ENCODE measurements around the gene ADARB1.

The ADARB1 gene

DNA sequence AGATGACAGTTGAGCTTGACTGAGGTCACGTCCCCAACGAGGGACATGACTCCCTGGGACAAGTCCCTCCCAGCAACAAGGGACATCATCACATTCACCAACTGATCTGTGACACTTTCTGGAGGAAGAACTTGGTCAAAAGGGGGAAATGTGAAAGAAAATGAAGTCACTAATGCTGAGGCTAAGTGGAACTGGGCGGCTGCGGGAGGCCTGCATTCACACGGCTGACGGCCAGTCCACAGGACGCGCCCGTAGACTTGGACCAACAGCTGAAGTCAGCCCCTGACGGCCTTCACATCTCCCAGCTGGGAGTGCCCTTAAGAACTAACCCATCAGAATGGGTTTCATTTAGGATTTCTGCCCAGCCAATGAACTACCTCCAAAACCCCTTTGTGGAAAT is 186.7 kb downstream of the ADARB1 start:
- DNase-seq (ENCODE audit: low spot score) = peak; percentile 52
- no peak overlapping the region for H3K27ac ChIP-seq
- no peak overlapping the region for H3K4me3 ChIP-seq
- TF ChIP-seq, protein P1, sequence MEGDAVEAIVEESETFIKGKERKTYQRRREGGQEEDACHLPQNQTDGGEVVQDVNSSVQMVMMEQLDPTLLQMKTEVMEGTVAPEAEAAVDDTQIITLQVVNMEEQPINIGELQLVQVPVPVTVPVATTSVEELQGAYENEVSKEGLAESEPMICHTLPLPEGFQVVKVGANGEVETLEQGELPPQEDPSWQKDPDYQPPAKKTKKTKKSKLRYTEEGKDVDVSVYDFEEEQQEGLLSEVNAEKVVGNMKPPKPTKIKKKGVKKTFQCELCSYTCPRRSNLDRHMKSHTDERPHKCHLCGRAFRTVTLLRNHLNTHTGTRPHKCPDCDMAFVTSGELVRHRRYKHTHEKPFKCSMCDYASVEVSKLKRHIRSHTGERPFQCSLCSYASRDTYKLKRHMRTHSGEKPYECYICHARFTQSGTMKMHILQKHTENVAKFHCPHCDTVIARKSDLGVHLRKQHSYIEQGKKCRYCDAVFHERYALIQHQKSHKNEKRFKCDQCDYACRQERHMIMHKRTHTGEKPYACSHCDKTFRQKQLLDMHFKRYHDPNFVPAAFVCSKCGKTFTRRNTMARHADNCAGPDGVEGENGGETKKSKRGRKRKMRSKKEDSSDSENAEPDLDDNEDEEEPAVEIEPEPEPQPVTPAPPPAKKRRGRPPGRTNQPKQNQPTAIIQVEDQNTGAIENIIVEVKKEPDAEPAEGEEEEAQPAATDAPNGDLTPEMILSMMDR (IDR thresholded peaks at IDR 0.05) = no peak

DNA sequence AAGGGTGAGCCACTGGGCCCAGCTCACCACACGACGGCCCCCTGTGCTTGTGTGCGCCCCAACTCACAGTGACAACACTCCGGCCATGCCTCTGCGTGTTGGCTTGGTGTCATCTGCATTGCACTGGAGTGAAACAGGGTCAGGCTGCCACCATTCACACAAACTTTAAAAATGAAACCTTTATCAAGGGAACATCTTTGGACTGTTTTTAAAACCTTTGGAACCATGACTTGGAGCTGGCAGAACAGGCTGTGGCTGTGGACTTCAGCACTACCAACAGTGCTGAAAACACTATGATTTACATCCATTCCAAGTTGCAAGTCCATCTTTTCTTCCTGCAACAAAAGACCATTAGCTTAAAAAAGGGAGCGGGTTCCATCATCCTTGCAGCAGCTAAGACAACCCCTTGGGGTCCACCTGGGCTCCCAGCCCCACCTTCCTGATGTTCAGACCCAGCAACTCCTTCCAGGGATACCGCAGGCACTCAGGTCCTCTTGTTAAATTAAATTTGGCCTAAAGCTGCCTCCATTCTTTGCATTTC is 187.7 kb downstream of the ADARB1 start:
- TF ChIP-seq, protein P1 (IDR thresholded peaks at IDR 0.05) = no peak
- DNase-seq (ENCODE audit: low spot score) = no peak
- Histone ChIP-seq H3K27ac (no peak overlapping the region), H3K4me3 (no peak overlapping the region)

DNA sequence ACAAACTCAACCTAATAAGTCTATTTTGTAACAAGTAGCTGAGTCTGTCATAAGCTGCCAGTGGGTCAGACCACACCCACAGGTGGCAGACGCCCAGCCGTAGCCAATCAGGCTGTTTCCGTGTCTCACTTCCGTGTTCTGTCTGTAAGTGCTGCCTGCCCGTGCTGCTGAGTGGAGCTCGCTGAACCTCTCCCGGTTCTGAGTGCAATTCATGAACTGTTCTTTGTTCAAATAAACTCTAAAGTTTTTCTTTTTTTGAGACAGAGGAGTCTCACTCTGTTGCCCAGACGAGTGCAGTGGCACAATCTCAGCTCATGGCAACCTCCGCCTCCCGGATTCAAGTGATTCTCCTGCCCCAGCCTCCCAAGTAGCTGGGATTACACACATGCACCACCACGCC is 188.2 kb downstream of the ADARB1 start:
- no peak overlapping the region for H3K4me3 ChIP-seq
- no peak overlapping the region for H3K27ac ChIP-seq
- peak; percentile 50 for DNase-seq (ENCODE audit: low spot score)
- TF ChIP-seq, protein P1 (IDR thresholded peaks at IDR 0.05) = no peak

DNA sequence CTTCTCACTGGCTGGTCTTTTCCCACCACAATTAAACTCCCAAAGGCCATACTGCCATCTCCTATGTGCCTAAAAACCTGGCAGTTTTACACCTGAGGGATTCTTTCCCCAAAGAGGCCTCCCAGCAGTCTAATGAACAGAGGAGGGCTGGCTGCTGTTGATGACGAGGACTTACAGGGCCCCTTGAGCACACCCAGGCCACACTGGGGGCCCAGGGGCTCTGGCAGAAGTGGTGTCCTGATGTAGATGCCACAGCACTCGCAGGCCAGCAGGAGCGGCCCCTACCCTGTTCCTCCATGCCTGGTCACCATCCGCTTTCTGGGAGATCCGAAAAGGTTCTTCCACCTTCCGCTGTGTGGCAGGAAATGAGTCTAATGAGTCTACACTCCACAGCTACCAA is 189.2 kb downstream of the ADARB1 start:
- TF ChIP-seq, protein P1 (IDR thresholded peaks at IDR 0.05) = no peak
- no peak overlapping the region for H3K27ac ChIP-seq
- no peak overlapping the region for H3K4me3 ChIP-seq
- no peak for DNase-seq (ENCODE audit: low spot score)

DNA sequence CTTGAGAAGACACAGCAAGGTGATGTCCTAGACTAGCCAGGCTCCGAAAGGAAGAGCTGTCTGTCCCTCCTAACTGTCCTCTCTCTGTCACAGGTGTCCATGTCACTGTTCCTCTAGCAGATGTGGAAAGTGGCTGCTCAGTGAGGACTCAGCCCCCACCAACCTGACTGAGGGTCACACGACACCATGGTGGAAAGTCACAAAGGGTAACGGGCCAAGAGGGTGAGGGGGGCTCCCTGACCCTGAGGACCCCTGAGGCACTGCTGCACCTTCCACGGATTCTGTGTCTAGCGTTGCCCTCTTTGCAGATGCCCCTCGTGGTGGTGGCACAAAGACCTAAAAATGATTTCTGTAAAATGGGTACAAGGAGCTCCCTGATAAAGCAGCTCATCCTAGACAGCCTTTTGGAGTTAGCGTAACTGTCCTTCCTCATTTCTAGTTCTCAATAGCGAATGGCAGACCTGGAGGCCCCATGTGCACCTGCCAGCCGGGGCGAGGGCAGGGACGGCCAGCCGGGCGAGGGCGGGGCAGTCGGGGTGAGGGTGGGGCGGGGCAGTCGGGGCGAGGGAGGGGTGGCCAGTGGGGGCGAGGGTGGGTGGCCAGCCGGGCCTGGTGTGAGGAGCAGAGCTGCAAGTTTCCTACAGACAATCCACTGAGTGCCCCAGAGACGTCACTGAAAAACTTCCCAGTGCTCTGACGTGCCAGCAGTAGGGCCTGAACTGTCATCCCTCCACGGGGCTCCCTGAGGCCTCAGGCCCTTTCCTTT is 189.9 kb downstream of the ADARB1 start:
- no peak for DNase-seq (ENCODE audit: low spot score)
- TF ChIP-seq, protein P1 (IDR thresholded peaks at IDR 0.05) = no peak
- no peak overlapping the region for H3K27ac ChIP-seq
- no peak overlapping the region for H3K4me3 ChIP-seq

DNA sequence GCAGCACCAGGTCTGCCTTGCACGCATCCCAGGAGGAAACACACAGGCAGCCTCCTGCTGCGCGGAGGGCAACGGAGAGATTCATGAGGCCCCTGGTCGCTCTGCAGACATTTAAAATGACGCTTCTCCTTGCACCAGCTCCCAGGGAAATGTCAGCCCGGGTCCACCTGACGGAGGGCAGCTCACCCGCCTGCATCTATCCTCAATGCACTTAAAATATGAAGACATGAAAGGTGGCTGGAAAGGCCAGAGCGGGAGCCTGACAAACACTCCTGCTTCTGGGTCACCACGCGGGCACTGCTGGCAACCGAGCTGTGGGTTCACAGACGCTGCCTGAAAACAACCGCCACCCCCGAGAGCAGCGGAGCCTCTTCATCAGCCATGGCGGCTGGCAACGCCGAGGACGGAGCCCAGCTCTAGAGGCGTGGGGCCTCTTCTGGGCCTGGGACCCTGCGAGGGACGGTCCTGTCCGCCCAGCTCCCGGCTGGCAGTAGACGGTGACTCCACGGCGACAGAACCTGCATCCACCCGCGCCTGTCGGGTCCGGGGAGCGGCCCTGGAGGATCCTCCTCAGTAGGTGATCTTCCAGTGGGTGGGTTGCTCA is 190.6 kb downstream of the ADARB1 start:
- TF ChIP-seq, protein P1 (IDR thresholded peaks at IDR 0.05) = no peak
- Histone ChIP-seq H3K4me3 (no peak overlapping the region), H3K27ac (no peak overlapping the region)
- peak; percentile 69 for DNase-seq (ENCODE audit: low spot score)
